Measurements from ENCODE around the gene HDDC3. TPM values are rescaled to one million over a fixed set of nuclear protein-coding genes. Genes with fewer than 3 reads are reported as not detected.

The HDDC3 gene
- polyA plus RNA-seq, 1 donor (not counting 4 experiments of a cell fraction or from before 2014, with no cell fraction given) = 11.8 TPM

DNA sequence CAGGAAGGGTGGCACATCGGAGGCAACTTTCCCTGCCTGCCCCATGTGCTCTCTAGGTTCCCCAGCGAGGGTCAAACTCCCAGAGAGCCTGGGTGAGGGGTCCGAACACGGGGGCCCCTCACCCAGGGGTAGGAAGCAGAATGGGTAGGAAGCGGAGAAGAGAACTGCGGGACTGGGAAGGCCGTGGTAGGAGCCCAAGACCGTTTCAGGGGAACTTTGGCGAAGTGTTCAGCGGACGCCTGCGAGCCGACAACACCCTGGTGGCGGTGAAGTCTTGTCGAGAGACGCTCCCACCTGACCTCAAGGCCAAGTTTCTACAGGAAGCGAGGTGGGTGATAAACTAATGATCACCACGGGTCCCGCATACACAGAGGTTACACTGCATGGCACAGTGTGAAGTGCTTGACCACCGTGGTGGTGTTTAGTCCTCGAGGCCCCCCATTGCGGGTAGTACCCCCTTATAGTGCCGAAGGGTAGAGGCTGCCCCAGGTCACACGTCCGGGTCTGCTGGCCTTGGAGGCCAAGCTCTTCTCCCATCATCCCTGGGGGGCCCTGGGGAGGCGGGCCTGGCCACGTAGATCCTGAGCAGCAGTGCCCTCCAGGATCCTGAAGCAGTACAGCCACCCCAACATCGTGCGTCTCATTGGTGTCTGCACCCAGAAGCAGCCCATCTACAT is 39.7 kb downstream of the HDDC3 start:
- Histone ChIP-seq H2AFZ (ENCODE audit: control insufficient read depth, low read length) (no peak overlapping the region), H3K4me1 (ENCODE audit: control insufficient read depth, extremely low read depth, insufficient read depth, low read length) (no peaks in the 10 kb centered on the region), H3K27me3 (ENCODE audit: control insufficient read depth, extremely low read depth, insufficient read depth, low read length) (no peaks in the 10 kb centered on the region), H3K9me3 (ENCODE audit: control insufficient read depth, low read depth, low read length) (no peaks in the 10 kb centered on the region), H3K4me2 (ENCODE audit: control insufficient read depth, extremely low read depth, insufficient read depth, low read depth, low read length) (no peak overlapping the region), H3K27ac (ENCODE audit: control insufficient read depth, insufficient read depth, low read length) (no peak overlapping the region), H3K36me3 (ENCODE audit: control insufficient read depth in 2 of 2, extremely low read depth in 1 of 2, insufficient read depth in 2 of 2, low read length in 2 of 2) (no peaks in the 10 kb centered on the region), H3K9ac (ENCODE audit: control insufficient read depth, extremely low read depth, insufficient read depth, low read length) (no peak overlapping the region), H3K4me3 (ENCODE audit: control insufficient read depth in 2 of 3, extremely low read depth in 1 of 3, insufficient read depth in 2 of 3, low read depth in 1 of 3, low read length in 3 of 3) (no peak overlapping the region), H3K79me2 (ENCODE audit: control insufficient read depth, insufficient read depth, low read length) (no peaks in the 10 kb centered on the region), H4K20me1 (ENCODE audit: control insufficient read depth, extremely low read depth, insufficient read depth, low read length) (no peaks in the 10 kb centered on the region), H3K9me1 (ENCODE audit: control insufficient read depth, extremely low read depth, insufficient read depth, low read length) (no peaks in the 10 kb centered on the region)
- no peak for TF ChIP-seq EZH2 (IDR thresholded peaks at IDR 0.05; ENCODE audit: low read length)
- no peak for TF ChIP-seq CTCF (optimal IDR thresholded peaks at IDR 0.05 in 1 of 3, IDR thresholded peaks at IDR 0.05 in 1 of 3, conservative IDR thresholded peaks at IDR 0.05 in 1 of 3; ENCODE audit: extremely low read depth in 1 of 3, insufficient read depth in 2 of 3, low read length in 3 of 3)
- no peak for FAIRE-seq
- dilution Hi-C loops (cut with MboI; ENCODE audit: extremely low pct_ligation_motif_present, low sequenced_read_pairs) = no loop called here
- no peak for DNase-seq (ENCODE audit: low read depth, low spot score)

- Histone ChIP-seq H3K4me1 (ENCODE audit: control insufficient read depth, extremely low read depth, insufficient read depth, low read length) (no peaks in the 10 kb centered on the region), H4K20me1 (ENCODE audit: control insufficient read depth, extremely low read depth, insufficient read depth, low read length) (no peaks in the 10 kb centered on the region), H3K9ac (ENCODE audit: control insufficient read depth, extremely low read depth, insufficient read depth, low read length) (no peak overlapping the region), H3K9me1 (ENCODE audit: control insufficient read depth, extremely low read depth, insufficient read depth, low read length) (no peaks in the 10 kb centered on the region), H3K36me3 (ENCODE audit: control insufficient read depth in 2 of 2, extremely low read depth in 1 of 2, insufficient read depth in 2 of 2, low read length in 2 of 2) (no peaks in the 10 kb centered on the region), H2AFZ (ENCODE audit: control insufficient read depth, low read length) (no peak overlapping the region), H3K9me3 (ENCODE audit: control insufficient read depth, low read depth, low read length) (no peaks in the 10 kb centered on the region), H3K79me2 (ENCODE audit: control insufficient read depth, insufficient read depth, low read length) (no peaks in the 10 kb centered on the region), H3K4me2 (ENCODE audit: control insufficient read depth, extremely low read depth, insufficient read depth, low read depth, low read length) (no peak overlapping the region), H3K27me3 (ENCODE audit: control insufficient read depth, extremely low read depth, insufficient read depth, low read length) (no peaks in the 10 kb centered on the region), H3K4me3 (ENCODE audit: control insufficient read depth in 2 of 3, extremely low read depth in 1 of 3, insufficient read depth in 2 of 3, low read depth in 1 of 3, low read length in 3 of 3) (no peak overlapping the region), H3K27ac (ENCODE audit: control insufficient read depth, insufficient read depth, low read length) (no peak overlapping the region)
- dilution Hi-C loops (cut with MboI; ENCODE audit: extremely low pct_ligation_motif_present, low sequenced_read_pairs) = no loop called here
- TF ChIP-seq EZH2 (IDR thresholded peaks at IDR 0.05; ENCODE audit: low read length) = no peak
- no peak for TF ChIP-seq CTCF (optimal IDR thresholded peaks at IDR 0.05 in 1 of 3, IDR thresholded peaks at IDR 0.05 in 1 of 3, conservative IDR thresholded peaks at IDR 0.05 in 1 of 3; ENCODE audit: extremely low read depth in 1 of 3, insufficient read depth in 2 of 3, low read length in 3 of 3)
- FAIRE-seq (no peak), DNase-seq (ENCODE audit: low read depth, low spot score) (no peak)
Observed at GRCh38 chr15:90892023-90892422, 40.3 kb downstream of the HDDC3 start.
